IMR-90 (cell line): ENCODE data around the gene ZNF574. TPM values are rescaled to one million over a fixed set of nuclear protein-coding genes. Genes with fewer than 3 reads are reported as not detected.

Experiments used
- MXI1 ChIP-seq: IDR thresholded peaks from 2 replicates; pipeline ENCODE4 v1.6.1; 2012; ENCODE audit warnings: low read depth, mild to moderate bottlenecking, low read length, moderate library complexity, borderline replicate concordance
- POLR2A ChIP-seq: IDR thresholded peaks from 2 replicates; pipeline ENCODE4 v1.6.1; 2012; ENCODE audit warnings: mild to moderate bottlenecking, low read depth, low read length
- RCOR1 ChIP-seq: IDR thresholded peaks from 2 replicates; pipeline ENCODE4 v1.6.1; 2012; ENCODE audit warnings: mild to moderate bottlenecking, low read length, improper control_type of control experiment; ENCODE audit not compliant: insufficient replicate concordance
- SMC3 ChIP-seq: fragments of 150-350 bp; IDR thresholded peaks from 2 replicates; pipeline ENCODE4 v1.6.1; 2016; ENCODE audit warnings: low read depth, mild to moderate bottlenecking, antibody characterized with exemption, low read length, moderate library complexity
- polyA plus RNA-seq, 3 experiments: library from polyadenylated mRNA; depleted of rRNA; stranded (reverse); fragments of >200 nt; gene quantifications; 2 replicates each; pipeline ENCODE4 v1.2.3, GENCODE V29; 2012; ENCODE audit warnings: low replicate concordance in 1 of 3
- total RNA-seq: library from RNA; depleted of rRNA; stranded (reverse); fragments of >200 nt; gene quantifications from 2 replicates; pipeline ENCODE4 v1.2.3, GENCODE V29; 2012

ZNF574 gene
- total and polyA plus RNA-seq, 2 of the 4 experiments (the other 2 are of a cell fraction): 8.1 to 14.1 TPM

GRCh38 chr19:42075616-42076379, at the start of gene ZNF574 (continued):
- TF ChIP-seq RCOR1: no peak
- TF ChIP-seq MXI1: peak; percentile 69
- peak; percentile 97 for TF ChIP-seq POLR2A
- TF ChIP-seq SMC3: no peak
